ENCODE data around the gene PTGDR.

Gene PTGDR

DNA sequence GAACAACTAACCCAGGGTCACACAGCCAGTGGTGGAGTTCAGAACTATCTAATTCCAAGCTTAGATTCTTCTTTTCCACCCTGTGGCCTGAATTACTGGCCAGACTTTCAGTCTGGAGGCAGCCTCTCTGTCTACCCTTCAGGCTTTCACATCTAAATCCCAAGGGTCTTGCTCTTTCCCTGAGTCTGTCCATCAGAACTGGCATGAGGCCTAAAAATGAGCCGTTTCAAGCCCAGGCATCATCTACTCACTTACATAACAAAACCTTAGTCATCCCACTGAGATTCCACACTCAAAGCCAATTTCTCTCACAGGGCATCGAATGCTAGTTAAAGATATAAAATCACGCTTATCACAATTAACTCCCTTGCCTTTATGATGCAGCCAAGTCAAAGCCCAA lies 1.3 kb upstream of the PTGDR start:
- DNase-seq: no peak

DNA sequence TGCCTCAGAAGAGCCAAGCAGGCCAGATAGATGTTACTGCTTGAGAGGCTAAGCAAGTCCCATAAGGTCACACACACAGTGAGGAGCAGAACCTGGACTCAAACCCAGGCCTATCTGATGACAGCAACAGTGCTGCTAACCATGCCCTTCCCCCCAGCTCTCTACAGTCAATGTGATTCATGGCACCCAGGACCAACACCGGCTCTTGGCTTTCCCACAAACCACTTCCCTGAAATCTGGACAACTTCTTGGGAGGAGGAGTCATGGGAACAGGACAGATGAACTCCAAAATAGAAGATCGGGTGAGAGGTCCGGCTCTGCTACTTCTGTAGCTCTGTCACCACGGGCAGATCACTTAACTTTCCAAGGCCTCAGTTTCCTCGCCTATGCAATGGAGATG lies 716 bp upstream of the PTGDR start:
- DNase-seq: no peak

- peak; percentile 34 for DNase-seq
Observed at GRCh38 chr14:52268279-52269061, 972 bp downstream of the PTGDR start.

DNA sequence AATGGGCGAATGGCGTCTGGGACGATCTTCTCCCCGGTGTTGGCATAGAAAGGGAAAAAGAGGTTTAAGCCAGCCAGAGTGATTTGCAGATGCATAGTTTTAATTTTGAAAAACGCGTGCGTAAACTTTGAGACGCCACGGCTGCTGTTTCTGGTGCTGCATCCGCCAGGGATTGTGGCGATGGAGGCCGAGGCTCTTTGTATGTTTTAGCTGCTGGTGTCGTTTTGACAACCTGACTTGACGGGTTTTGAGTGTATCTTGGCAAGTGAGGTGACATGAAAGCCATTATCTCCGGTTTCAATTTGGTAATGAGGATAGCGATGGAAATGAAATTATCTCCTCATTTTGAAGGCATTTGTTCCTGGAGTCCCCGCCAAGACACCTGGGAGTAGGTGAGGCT lies 1.6 kb downstream of the PTGDR start:
- no peak for DNase-seq

DNA sequence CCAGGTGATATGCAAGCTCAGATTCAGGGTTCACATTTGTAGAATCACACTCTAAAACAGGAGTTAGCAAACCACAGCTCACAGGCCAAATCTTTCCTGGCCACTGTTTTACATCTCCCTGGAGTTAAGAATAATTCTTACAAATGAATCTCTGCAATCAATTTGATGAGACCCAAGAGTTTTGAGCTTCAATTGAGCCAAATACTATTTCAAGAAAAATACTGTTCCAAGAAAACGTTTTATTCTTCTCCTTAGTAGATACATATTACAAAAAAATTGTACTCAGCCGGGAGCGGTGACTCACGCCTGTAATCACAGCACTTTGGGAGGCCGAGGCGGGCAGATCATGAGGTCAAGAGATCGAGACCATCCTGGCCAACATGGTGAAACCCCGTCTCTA lies 2.5 kb downstream of the PTGDR start:
- no peak for DNase-seq

GRCh38 chr14:52271538-52271937 lies 4.0 kb downstream of the PTGDR start:
- no peak for DNase-seq

DNA sequence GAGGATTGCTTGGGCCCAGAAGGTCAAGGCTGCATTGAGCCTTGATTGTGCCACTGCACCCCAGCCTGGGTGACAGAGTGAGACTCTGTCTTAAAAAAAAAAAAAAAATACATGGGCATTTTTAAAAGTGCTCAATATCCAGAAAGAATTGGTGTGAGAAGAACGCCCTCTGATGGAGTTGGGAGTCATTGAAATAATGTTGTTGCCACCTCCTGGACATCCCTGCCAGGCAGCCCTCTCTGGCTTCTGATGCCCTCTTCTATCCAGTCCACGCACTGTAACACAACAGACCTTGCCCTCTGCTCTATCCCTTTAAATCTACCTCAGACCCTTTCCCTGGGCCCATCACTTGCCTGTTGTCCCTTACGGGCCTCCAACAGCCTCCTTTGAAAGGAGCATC lies 4.9 kb downstream of the PTGDR start:
- DNase-seq: no peak

GRCh38 chr14:52275372-52275771 lies 7.9 kb downstream of the PTGDR start:
- DNase-seq: no peak

- DNase-seq: no peak
Observed at GRCh38 chr14:52277552-52277951, 10.1 kb downstream of the PTGDR start.

- DNase-seq: no peak
Observed at GRCh38 chr14:52279408-52279807, 11.9 kb downstream of the PTGDR start.

DNA sequence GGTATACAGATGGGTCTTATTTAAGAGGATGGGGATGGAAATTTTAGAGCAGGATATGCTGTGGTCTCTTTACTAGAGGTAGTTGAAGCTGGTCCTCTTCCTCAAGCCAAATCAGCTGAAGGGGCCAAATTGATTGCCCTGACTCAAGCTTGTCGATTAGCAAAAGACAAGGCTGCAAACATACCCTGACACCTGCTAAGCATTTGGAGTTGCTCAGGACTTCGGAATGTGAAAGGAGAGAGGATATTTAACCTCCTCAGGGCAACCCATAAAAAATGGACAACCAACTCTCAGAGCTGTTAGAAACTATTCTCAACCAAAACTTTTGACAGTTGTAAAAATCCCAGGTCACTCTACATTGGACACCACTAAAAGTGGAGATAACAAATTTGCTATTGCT lies 15.6 kb downstream of the PTGDR start:
- no peak for DNase-seq

- DNase-seq: no peak
Observed at GRCh38 chr14:52286661-52287649, 19.5 kb downstream of the PTGDR start.

GRCh38 chr14:52296378-52296777 lies 28.9 kb downstream of the PTGDR start:
- no peak for DNase-seq

DNA sequence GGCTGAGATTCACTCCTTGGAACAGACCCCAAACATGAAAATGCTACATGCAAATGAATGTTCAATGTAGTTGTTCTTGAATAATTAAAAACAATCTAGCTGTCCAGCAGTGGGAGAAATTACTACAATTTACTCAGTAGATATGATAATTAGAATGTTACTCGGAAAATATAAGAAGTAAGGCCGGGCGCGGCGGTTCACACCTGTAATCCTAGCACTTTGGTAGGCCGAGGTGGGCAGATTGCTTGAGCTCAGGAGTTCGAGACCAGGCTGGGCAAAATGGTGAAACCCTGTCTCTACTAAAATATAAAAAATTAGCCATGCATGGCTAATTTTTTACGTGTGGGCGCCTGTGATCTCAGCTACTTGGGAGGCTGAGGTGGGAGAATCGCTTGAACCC lies 31.3 kb downstream of the PTGDR start:
- no peak for DNase-seq

DNA sequence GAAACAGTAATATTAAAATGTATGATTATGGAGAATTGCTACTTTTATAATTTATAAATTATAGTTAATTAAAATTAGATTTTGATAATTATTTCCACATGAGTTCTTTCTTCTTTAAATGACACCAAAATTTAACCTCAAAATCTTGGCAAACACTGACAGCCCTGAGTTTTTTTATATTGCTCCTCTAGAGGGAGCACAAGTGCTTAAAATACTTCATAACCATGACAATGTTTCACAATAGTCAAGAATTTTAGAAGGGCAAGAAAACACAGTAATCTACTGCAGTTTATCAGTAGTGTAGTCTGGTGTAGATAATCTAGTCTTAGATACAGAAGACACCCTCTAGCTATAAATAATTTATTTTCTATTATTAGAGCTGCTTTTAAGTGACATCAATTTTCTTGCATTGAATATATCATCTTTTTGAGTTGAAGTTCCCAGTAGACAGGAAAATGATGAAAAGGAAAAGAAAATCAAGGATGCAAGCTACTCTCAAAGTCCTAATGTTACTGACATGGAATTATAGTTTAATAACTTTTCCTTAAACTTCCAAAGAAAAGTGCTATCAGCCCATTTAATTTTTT lies 32.3 kb downstream of the PTGDR start:
- no peak for DNase-seq

GRCh38 chr14:52303236-52303635 lies 35.7 kb downstream of the PTGDR start:
- no peak for DNase-seq

DNA sequence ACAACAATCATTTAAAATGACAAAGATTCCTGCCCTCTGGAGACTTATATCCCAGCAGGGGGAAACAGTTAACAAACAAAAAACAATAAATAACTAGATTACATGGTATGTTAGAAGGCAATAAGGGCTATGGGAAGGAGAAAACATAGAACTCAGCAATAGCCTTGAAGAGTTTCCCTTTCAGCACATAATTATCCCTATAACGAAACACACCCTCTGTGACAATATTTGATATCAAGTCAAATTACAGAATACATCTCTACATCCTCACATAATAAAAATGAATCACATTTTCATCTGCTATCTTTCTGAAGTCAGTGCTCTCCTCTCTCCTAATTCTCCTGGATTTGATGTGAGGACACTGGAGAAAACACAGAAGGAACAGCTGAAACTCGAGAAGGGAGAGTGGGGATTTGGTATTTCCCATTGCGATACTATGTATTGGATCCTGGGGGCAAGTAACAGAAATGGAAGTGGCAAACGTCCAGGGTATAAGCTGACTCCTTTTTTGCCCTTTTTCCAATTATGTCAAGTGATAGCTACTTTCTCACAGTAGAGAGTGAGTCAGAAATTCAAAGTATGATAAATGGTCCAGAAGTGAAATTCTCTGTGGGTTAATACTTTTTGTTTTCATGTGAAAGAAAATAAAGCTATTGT lies 36.9 kb downstream of the PTGDR start:
- DNase-seq: no peak

GRCh38 chr14:52305014-52305413 lies 37.5 kb downstream of the PTGDR start:
- DNase-seq: no peak

DNA sequence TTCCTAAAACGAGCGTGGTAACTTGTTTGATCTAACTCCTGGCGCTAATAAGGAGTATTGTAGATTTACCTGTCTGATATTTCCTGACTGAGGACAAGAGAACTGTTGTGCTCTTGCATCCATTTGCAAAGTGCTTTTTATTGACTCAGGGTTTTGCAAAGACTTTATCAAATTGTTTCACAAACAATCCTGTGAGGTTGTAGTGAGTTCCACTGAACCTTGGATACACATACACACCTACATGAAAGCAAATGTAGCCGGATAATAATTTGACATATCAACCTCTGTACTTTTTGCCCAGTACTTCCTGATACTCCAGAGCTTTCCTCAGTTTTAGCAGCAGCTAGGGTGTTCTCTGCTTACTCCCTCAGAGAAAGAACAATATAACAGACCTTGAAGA lies 39.9 kb downstream of the PTGDR start:
- DNase-seq: no peak

DNA sequence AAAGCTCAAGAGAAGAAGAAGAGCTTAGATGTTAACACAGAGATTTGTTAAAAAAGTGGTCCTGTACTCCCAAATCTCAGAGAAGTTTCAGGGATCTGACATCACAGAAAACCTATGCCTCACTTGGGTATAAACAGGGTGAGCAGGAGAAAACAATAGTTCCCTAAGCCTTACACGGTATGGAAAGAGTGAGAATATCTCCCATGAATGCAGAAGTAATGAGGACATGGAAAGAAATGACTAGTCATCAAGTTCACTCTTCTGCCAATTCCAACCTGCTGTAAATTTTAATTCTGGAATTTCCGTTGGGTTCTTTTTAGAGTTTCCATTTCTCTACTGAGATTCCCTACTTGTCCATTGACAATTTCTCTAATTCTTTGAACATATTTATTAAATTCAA lies 40.4 kb downstream of the PTGDR start:
- no peak for DNase-seq

DNA sequence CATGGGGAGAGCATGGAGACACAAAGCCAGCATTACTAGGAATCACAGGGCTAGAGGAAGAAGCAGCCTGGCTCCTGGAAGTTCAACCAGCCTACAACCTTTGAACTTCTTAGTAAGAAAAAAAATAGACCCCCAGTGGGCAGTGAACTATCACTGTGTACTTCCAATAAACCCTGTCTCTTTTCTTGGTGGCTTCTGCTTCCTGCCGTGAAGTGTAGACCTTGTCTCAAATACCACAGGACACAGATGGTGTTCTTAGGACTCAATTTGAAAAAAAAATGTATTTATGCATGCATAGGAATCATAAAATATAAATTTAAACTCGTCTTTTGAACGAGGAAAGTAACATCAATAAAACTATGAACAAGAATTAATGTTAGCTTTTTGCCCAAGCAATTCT lies 43.0 kb downstream of the PTGDR start:
- no peak for DNase-seq

DNA sequence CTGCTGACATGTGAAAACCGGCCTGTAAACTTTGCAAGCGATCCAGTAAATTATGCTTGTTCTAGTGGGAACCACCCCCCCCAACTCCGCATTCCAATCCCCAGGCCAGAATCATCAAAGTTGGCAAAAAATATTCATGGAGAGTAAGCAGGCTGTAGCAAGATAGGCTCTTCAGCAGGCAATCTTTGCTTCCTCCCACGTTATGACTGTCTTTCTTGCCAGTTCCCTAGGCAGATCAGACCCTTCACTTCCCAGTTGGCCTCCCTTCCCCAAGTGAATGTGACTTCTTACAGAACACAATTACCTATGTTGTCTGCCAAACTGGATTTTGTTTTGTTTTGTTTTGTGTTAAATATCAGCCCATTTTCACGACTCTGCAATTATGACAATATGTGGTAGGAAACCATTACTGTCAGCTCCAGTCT lies 45.4 kb downstream of the PTGDR start:
- peak; percentile 47 for DNase-seq

GRCh38 chr14:52313462-52313861 lies 46.0 kb downstream of the PTGDR start:
- DNase-seq: peak; percentile 43

All from right hindlimb (tissue), 1 donor.